ENCODE measurements around the gene KCNC3.

Gene KCNC3

GRCh38 chr19:50275577-50276368, 53.4 kb downstream of the KCNC3 start:
- no peak for DNase-seq (ENCODE audit: low spot score)

GRCh38 chr19:50273821-50274220, 55.4 kb downstream of the KCNC3 start:
- DNase-seq (ENCODE audit: low spot score), result no peak

- DNase-seq (ENCODE audit: low spot score), result no peak
Measured at GRCh38 chr19:50272263-50272897, 56.8 kb downstream of the KCNC3 start.

GRCh38 chr19:50269653-50270052, 59.5 kb downstream of the KCNC3 start:
- no peak for DNase-seq (ENCODE audit: low spot score)

DNA sequence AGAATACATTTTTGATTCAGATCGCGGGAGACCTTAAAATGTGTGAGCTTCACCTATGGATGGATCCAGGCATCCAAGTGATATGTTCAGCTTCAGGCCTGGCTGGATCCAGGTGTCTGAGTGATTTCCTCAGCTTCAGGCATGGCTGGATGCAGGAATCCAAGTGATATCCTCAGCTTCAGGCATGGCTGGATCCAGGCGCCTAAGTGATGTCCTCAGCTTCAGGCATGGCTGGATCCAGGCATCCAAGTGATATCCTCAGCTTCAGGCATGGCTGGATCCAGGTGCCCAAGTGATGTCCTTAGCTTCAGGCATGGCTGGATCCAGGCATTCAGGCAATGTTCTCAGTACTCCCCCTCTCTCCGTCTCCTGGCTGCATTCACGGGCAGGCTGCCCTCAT, 60.7 kb downstream of the KCNC3 start:
- no peak for DNase-seq (ENCODE audit: low spot score)

DNA sequence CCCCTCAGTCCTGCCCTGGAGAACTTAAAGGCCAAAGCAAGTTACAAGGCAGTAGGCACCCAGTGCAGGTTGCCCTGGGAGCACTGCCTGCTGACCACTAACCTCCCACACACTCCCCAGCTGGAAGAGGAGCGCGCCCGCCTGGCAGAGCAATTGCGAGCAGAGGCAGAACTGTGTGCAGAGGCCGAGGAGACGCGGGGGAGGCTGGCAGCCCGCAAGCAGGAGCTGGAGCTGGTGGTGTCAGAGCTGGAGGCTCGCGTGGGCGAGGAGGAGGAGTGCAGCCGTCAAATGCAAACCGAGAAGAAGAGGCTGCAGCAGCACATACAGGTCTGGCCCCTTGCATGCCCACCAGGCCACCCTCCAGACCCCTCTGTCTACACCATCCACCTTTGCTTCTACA, 61.1 kb downstream of the KCNC3 start:
- DNase-seq (ENCODE audit: low spot score), result no peak

DNA sequence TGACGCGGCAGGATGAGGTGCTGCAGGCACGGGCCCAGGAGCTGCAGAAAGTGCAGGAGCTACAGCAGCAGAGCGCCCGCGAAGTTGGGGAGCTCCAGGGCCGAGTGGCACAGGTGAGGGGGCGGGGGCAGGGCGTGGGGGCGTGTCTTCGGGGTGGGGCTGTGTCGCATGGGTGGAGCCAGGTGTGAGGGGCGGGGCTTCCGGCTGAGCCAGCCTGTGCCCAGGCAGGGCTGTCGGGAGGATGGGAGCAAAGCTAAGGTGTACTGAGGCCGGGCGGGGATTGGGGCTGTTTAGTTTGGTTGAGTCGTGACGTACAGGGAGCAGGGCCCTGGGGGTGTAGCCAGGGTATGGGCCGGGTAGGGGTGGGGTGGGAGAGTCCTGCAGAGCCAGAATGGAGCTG, 62.3 kb downstream of the KCNC3 start:
- DNase-seq (ENCODE audit: low spot score), result no peak

GRCh38 chr19:50266041-50266440, 63.1 kb downstream of the KCNC3 start:
- no peak for DNase-seq (ENCODE audit: low spot score)

- DNase-seq (ENCODE audit: low spot score), result peak; percentile 50
Measured at GRCh38 chr19:50264483-50265186, 64.5 kb downstream of the KCNC3 start.

GRCh38 chr19:50263176-50263575, 66.0 kb downstream of the KCNC3 start:
- DNase-seq (ENCODE audit: low spot score), result no peak

All from cerebellar cortex (tissue), 1 donor.